Mesenchymal stem cell (in vitro differentiated cells and primary cell): ENCODE data around the gene THOC7.
A peak's percentile ranks its signal among the peaks of the same experiment; 100 is the strongest.

Experiments
- DNase-seq: peaks from one replicate; pipeline ENCODE4 v3.0.0-alpha.2; 2013
- H2AFZ ChIP-seq: one replicate; pipeline ENCODE4 v1.6.1; 2013; ENCODE audit warnings: low read depth, mild to moderate bottlenecking, control low read depth, inconsistent platforms, low read length, moderate library complexity
- H2AK5ac ChIP-seq: 2 replicates; pipeline ENCODE4 v1.6.1; 2013; ENCODE audit warnings: low read length, moderate library complexity, mild to moderate bottlenecking, inconsistent platforms; ENCODE audit not compliant: severe bottlenecking
- H2BK120ac ChIP-seq: one replicate; pipeline ENCODE4 v1.6.1; 2013; ENCODE audit warnings: low read depth, mild to moderate bottlenecking, inconsistent platforms, low read length, moderate library complexity
- H2BK12ac ChIP-seq, 2 experiments: one replicate each; pipeline ENCODE4 v1.6.1; 2013; ENCODE audit warnings: inconsistent platforms in 2 of 2, low read length in 2 of 2, mild to moderate bottlenecking in 2 of 2, moderate library complexity in 2 of 2, control low read depth in 1 of 2
- H2BK15ac ChIP-seq: one replicate; pipeline ENCODE4 v1.6.1; 2013; ENCODE audit warnings: mild to moderate bottlenecking, low read depth, inconsistent platforms; ENCODE audit not compliant: poor library complexity, severe bottlenecking
- H2BK5ac ChIP-seq: 2 replicates; pipeline ENCODE4 v1.6.1; 2013; ENCODE audit warnings: low read depth, mild to moderate bottlenecking, low read length, control low read depth, inconsistent platforms; ENCODE audit not compliant: poor library complexity, severe bottlenecking
- H3K14ac ChIP-seq, 2 experiments: one replicate each; pipeline ENCODE4 v1.6.1; 2013; ENCODE audit warnings: inconsistent platforms in 2 of 2, low read length in 2 of 2, control low read depth in 1 of 2, mild to moderate bottlenecking in 1 of 2, moderate library complexity in 1 of 2
- H3K18ac ChIP-seq, 2 experiments: one replicate each; pipeline ENCODE4 v1.6.1; 2013; ENCODE audit warnings: inconsistent platforms in 2 of 2, low read length in 2 of 2, control low read depth in 1 of 2, low read depth in 1 of 2, mild to moderate bottlenecking in 1 of 2
- H3K23ac ChIP-seq, 2 experiments: one replicate each; pipeline ENCODE4 v1.6.1; 2013; ENCODE audit warnings: inconsistent platforms in 2 of 2, low read length in 2 of 2, mild to moderate bottlenecking in 2 of 2, moderate library complexity in 2 of 2, control low read depth in 1 of 2
- H3K27ac ChIP-seq: 2 replicates; pipeline ENCODE4 v1.5.1; 2013; ENCODE audit warnings: mild to moderate bottlenecking, moderate library complexity, low read length, control low read depth, inconsistent platforms; ENCODE audit not compliant: poor library complexity, severe bottlenecking
- H3K27me3 ChIP-seq, 2 experiments: 2 replicates each; pipeline versions ENCODE4 v1.6.1 to v1.7.0; 2013; ENCODE audit warnings: low read length in 2 of 2, mild to moderate bottlenecking in 2 of 2, moderate library complexity in 2 of 2, control low read depth in 1 of 2, inconsistent platforms in 1 of 2; ENCODE audit not compliant: control insufficient read depth in 1 of 2, insufficient read depth in 1 of 2
- H3K36me3 ChIP-seq, 2 experiments: 2 replicates each; pipeline versions ENCODE4 v1.6.1 to v1.7.0; 2013; ENCODE audit warnings: low read length in 2 of 2, control low read depth in 1 of 2, inconsistent platforms in 1 of 2, low read depth in 1 of 2, mild to moderate bottlenecking in 1 of 2; ENCODE audit not compliant: insufficient read depth in 2 of 2, control insufficient read depth in 1 of 2
- H3K4ac ChIP-seq, 2 experiments: one replicate each; pipeline ENCODE4 v1.6.1; 2013; ENCODE audit warnings: inconsistent platforms in 2 of 2, low read length in 2 of 2, mild to moderate bottlenecking in 2 of 2, moderate library complexity in 2 of 2, control low read depth in 1 of 2, low read depth in 1 of 2
- H3K4me1 ChIP-seq: 2 replicates; pipeline ENCODE4 v1.6.1; 2013; ENCODE audit warnings: low read depth, low read length, control low read depth; ENCODE audit not compliant: control insufficient read depth, insufficient read depth
- H3K4me2 ChIP-seq: 2 replicates; pipeline ENCODE4 v1.6.1; 2013; ENCODE audit warnings: low read length, mild to moderate bottlenecking, inconsistent platforms; ENCODE audit not compliant: poor library complexity, severe bottlenecking
- H3K4me3 ChIP-seq, 2 experiments: 2 replicates each; pipeline versions ENCODE4 v1.5.1 to v1.7.0; 2013; ENCODE audit warnings: low read length in 2 of 2, mild to moderate bottlenecking in 2 of 2, control low read depth in 1 of 2, low read depth in 1 of 2; ENCODE audit not compliant: insufficient read depth in 1 of 2
- H3K79me1 ChIP-seq: replicated peaks from 2 replicates; pipeline ENCODE4 v1.6.1; 2013; ENCODE audit warnings: mild to moderate bottlenecking, control low read depth, low read length, inconsistent platforms; ENCODE audit not compliant: poor library complexity, severe bottlenecking
- H3K9ac ChIP-seq: 2 replicates; pipeline ENCODE4 v1.7.0; 2013; ENCODE audit warnings: mild to moderate bottlenecking, low read length, moderate library complexity
- H3K9me3 ChIP-seq: 2 replicates; pipeline ENCODE4 v1.7.0; 2013; ENCODE audit warnings: mild to moderate bottlenecking, low read length; ENCODE audit not compliant: control insufficient read depth
- H4K8ac ChIP-seq: one replicate; pipeline ENCODE4 v1.6.1; 2013; ENCODE audit warnings: inconsistent platforms, mild to moderate bottlenecking, low read length, moderate library complexity
- H4K91ac ChIP-seq: one replicate; pipeline ENCODE4 v1.6.1; 2013; ENCODE audit warnings: mild to moderate bottlenecking, low read length, inconsistent platforms
- WGBS: methylation state at CpG from one replicate; pipeline ENCODE4 v1.1.7; 2013; ENCODE audit warnings: mixed read lengths; 5-methylcytosine and 5-hydroxymethylcytosine counted together

The THOC7 gene

DNA sequence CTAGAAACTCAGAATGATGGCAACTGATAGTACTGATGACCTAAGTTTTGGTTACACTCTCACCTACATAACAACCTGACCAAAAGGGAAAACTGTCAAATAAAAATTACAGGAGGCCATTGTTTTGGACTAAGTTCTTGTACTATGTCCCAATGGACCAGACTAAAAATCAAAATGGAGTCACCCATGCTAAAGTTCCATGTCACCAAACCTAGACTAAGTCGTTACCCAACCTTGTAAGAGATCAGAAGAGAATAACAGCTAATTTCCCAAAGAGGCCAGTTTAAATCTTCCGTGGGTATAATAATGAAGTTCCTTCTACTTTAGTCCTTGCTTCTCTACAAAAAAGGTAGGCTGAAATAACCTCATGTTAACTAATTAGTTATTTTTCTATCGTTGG lies 12.3 kb downstream of the THOC7 start:
- no peak overlapping the region for H2BK5ac ChIP-seq

DNA sequence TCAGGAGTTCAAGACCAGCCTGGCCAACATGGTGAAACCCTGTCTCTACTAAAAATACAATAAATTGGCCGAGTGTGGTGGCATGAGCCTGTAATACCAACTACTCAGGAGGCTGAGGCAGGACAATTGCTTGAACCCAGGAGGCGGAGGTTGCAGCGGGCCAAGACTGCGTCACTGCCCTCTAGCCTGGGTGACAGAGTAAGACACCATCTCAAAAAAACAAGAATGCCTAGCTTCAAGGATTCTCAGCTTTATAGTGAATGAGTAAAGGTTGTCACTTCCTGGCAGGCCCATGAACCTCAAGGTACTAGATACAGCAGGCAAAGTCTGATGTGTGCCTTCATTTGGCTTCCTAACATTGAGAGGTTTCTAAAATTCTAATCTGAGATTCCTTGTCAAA lies 14.4 kb downstream of the THOC7 start:
- Histone ChIP-seq H3K14ac (no peak overlapping the region), H3K4me3 (no peak overlapping the region), H3K27ac (no peak overlapping the region), H3K79me1 (peaks cover 44% of the 10 kb centered on the region), H3K9me3 (no peaks in the 10 kb centered on the region), H3K4me2 (no peak overlapping the region), H3K4ac (no peak overlapping the region), H3K27me3 (no peaks in the 10 kb centered on the region), H3K9ac (no peak overlapping the region), H3K18ac (no peak overlapping the region), H2BK5ac (no peak overlapping the region), H2BK15ac (no peak overlapping the region), H2BK120ac (no peak overlapping the region), H3K4me1 (no peaks in the 10 kb centered on the region), H2AK5ac (no peak overlapping the region), H3K36me3 (peaks cover 0 to 4% of the 10 kb centered on the region in 2 experiments), H4K91ac (no peak overlapping the region), H3K23ac (no peak overlapping the region), H2BK12ac (no peak overlapping the region), H4K8ac (no peak overlapping the region), H2AFZ (no peak overlapping the region)
- DNase-seq = no peak
- 96% methylated on average over 3 of the region's 4 CpGs for WGBS

More for the DNA sequence above, 12.3 kb downstream of the THOC7 start:
- H4K91ac ChIP-seq = no peak overlapping the region
- no peak overlapping the region for H2BK120ac ChIP-seq
- H2AK5ac ChIP-seq = no peak overlapping the region
- H3K4ac ChIP-seq = no peak overlapping the region
- H3K79me1 ChIP-seq = peaks cover 38% of the 10 kb centered on the region
- H3K4me2 ChIP-seq = no peak overlapping the region
- H2AFZ ChIP-seq = no peak overlapping the region
- H2BK12ac ChIP-seq = no peak overlapping the region
- no peak overlapping the region for H4K8ac ChIP-seq
- H3K9ac ChIP-seq = no peak overlapping the region
- no peak for DNase-seq
- 100% methylated on average over 2 of the region's 3 CpGs for WGBS
- peaks cover 0 to 4% of the 10 kb centered on the region in 2 experiments for H3K36me3 ChIP-seq
- no peak overlapping the region for H3K14ac ChIP-seq
- no peak overlapping the region for H3K23ac ChIP-seq
- no peak overlapping the region for H3K27ac ChIP-seq
- no peaks in the 10 kb centered on the region for H3K4me1 ChIP-seq
- H3K4me3 ChIP-seq = no peak overlapping the region
- no peak overlapping the region for H2BK15ac ChIP-seq
- H3K9me3 ChIP-seq = no peaks in the 10 kb centered on the region
- H3K18ac ChIP-seq = no peak overlapping the region
- no peaks in the 10 kb centered on the region for H3K27me3 ChIP-seq

DNA sequence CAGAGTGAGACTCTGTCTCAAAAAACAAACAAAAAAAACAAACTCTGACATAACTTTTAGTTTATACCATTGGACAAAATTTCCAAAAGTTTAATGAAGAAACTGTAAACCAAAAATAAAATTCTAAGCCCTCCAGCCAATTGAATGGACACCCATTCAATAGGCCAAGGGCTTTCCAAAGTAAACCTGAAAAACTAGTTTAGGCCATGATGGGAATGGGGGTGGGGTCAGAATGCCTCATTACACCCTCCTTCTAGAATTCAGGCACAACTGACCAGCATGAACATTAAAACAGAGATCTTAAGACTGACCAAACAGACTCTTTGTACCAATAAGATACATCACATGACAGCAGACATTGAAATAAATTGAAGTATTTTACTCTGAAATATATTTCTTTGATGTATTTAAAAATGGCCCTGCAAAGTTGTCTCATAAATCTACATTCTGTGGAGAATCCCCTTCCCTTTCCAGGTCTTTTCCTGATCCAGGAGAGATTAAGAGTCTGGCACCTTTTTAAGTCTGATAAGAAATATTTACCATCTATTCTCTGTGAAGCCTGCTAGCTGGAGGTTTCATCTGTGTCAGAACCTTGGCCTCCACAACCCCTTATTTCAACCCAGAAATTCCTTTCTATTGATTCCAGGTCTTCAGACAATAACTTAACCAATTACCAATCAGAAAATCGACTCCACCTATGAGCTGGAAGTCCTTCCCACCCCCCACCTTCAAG lies 15.7 kb downstream of the THOC7 start:
- Histone ChIP-seq H3K4ac (no peak overlapping the region), H3K4me2 (no peak overlapping the region)
- WGBS = 95% methylated on average over 1 of the region's 1 CpG

DNA sequence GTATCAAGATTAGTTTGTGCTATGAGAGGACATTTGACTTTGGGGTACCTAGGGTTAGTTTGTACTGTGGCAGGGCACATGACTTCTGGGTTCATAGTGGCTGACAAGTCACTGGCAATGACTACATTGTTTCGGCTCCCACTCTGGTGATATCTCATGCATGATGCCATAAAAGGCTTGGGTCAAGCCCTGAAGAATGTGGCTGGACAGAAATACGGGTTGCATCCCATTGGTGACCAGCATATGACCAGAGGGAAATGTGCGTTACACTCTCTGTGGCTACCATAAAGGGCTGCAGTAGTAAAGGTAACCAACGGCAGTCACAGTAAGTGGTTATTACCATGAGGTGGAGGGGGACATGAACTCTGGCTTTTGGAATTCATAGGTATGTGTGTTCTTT lies 18.4 kb downstream of the THOC7 start:
- Histone ChIP-seq H3K27ac (no peak overlapping the region), H2BK120ac (no peak overlapping the region), H4K8ac (no peak overlapping the region), H3K4me2 (no peak overlapping the region), H3K18ac (no peak overlapping the region), H3K79me1 (peaks cover 38% of the 10 kb centered on the region), H2AK5ac (no peak overlapping the region), H3K23ac (no peak overlapping the region), H3K9ac (no peak overlapping the region), H3K4me1 (peaks cover 1% of the 10 kb centered on the region), H2AFZ (no peak overlapping the region), H3K14ac (peak overlapping the region in 1 of 2 experiments; percentile 65), H3K4ac (no peak overlapping the region), H2BK15ac (no peak overlapping the region), H4K91ac (no peak overlapping the region), H3K9me3 (no peaks in the 10 kb centered on the region), H2BK5ac (no peak overlapping the region), H3K4me3 (no peak overlapping the region), H2BK12ac (peak overlapping the region in 1 of 2 experiments; percentile 10), H3K27me3 (no peaks in the 10 kb centered on the region), H3K36me3 (no peaks in the 10 kb centered on the region)
- no peak for DNase-seq
- 99% methylated on average over 4 of the region's 4 CpGs for WGBS

More for the DNA sequence above, 15.7 kb downstream of the THOC7 start:
- peaks cover 44% of the 10 kb centered on the region for H3K79me1 ChIP-seq
- H2BK12ac ChIP-seq = no peak overlapping the region
- H2BK15ac ChIP-seq = no peak overlapping the region
- H4K8ac ChIP-seq = no peak overlapping the region
- H2BK120ac ChIP-seq = no peak overlapping the region
- no peak overlapping the region for H3K4me3 ChIP-seq
- H3K18ac ChIP-seq = no peak overlapping the region
- no peak overlapping the region for H3K23ac ChIP-seq
- H3K14ac ChIP-seq = no peak overlapping the region
- H3K9ac ChIP-seq = no peak overlapping the region
- no peaks in the 10 kb centered on the region for H3K9me3 ChIP-seq
- no peaks in the 10 kb centered on the region for H3K4me1 ChIP-seq
- no peak for DNase-seq
- H2BK5ac ChIP-seq = no peak overlapping the region
- H2AFZ ChIP-seq = no peak overlapping the region
- no peaks in the 10 kb centered on the region for H3K27me3 ChIP-seq
- H4K91ac ChIP-seq = no peak overlapping the region
- no peak overlapping the region for H2AK5ac ChIP-seq
- H3K27ac ChIP-seq = no peak overlapping the region
- H3K36me3 ChIP-seq = peaks cover 0 to 4% of the 10 kb centered on the region in 2 experiments
